Thyroid gland (tissue), 4 donors: Measurements from ENCODE around the gene ENAH.

ENCODE experiments used
- CTCF ChIP-seq, 6 experiments: fragments of 200-600 bp in 3 of 6; fragments of 450-650 bp in 3 of 6; sonication (generic) in 3 of 6; IDR thresholded peaks; one replicate each; pipeline ENCODE4 v1.5.1; 2016 to 2019; ENCODE audit warnings: antibody characterized with exemption in 6 of 6, mild to moderate bottlenecking in 2 of 6, inconsistent platforms in 1 of 6, moderate library complexity in 1 of 6
- POLR2A ChIP-seq, 2 donors: fragments of 450-650 bp; IDR thresholded peaks; one replicate each; pipeline ENCODE4 v1.6.1; 2017; ENCODE audit warnings: antibody characterized with exemption in 2 of 2, mild to moderate bottlenecking in 2 of 2, moderate library complexity in 1 of 2

- TF ChIP-seq CTCF (IDR thresholded peaks at IDR 0.05) = no peak
- TF ChIP-seq POLR2A (IDR thresholded peaks at IDR 0.05) = no peak
Observed at GRCh38 chr1:225539069-225539468, 113.9 kb downstream of the ENAH start.
